HepG2 (cell line): Measurements from ENCODE around the gene TEAD4. TPM values are rescaled to one million over a fixed set of nuclear protein-coding genes. Genes with fewer than 3 reads are reported as not detected.

ENCODE experiments used
- CHD2 ChIP-seq: IDR thresholded peaks from 2 replicates; pipeline ENCODE4 v1.6.1; 2011; ENCODE audit warnings: low read depth, low read length, improper control_type of control experiment
- GABPB1 ChIP-seq: IDR thresholded peaks from 2 replicates; pipeline ENCODE4 v1.6.1; 2016; ENCODE audit warnings: mild to moderate bottlenecking, missing genetic modification reagents, moderate library complexity, missing compliant biosample characterization
- MAFK ChIP-seq, 2 experiments: IDR thresholded peaks in 1 of 2; conservative IDR thresholded peaks in 1 of 2; 2 replicates each; pipeline ENCODE4 v1.6.1; 2011; ENCODE audit warnings: improper control_type of control experiment in 2 of 2, low read length in 2 of 2
- MAZ ChIP-seq, 2 experiments: sonication (generic) in 1 of 2; formaldehyde crosslinking in 1 of 2; IDR thresholded peaks; 2 replicates each; pipeline versions ENCODE4 v1.5.0 to v1.6.1; 2012 to 2020; ENCODE audit warnings: low read depth in 2 of 2, mild to moderate bottlenecking in 2 of 2, borderline replicate concordance in 1 of 2, improper control_type of control experiment in 1 of 2, low read length in 1 of 2, missing genetic modification reagents in 1 of 2, moderate library complexity in 1 of 2
- MTA3 ChIP-seq: sonication (generic); formaldehyde crosslinking; IDR thresholded peaks from 2 replicates; pipeline ENCODE4 v1.4.0; 2020; ENCODE audit warnings: missing genetic modification reagents
- NFATC3 ChIP-seq: sonication (generic); formaldehyde crosslinking; IDR thresholded peaks from 2 replicates; pipeline ENCODE4 v1.5.1; 2020; ENCODE audit warnings: mild to moderate bottlenecking, missing genetic modification reagents
- NPAS2 ChIP-seq: sonication (generic); formaldehyde crosslinking; IDR thresholded peaks from 2 replicates; pipeline ENCODE4 v1.8.0; 2022; ENCODE audit warnings: mild to moderate bottlenecking, missing genetic modification reagents, borderline replicate concordance
- NRL ChIP-seq: sonication (generic); formaldehyde crosslinking; IDR thresholded peaks from 2 replicates; pipeline ENCODE4 v1.5.0; 2020; ENCODE audit warnings: missing genetic modification reagents, mild to moderate bottlenecking, moderate library complexity, borderline replicate concordance
- PRDM15 ChIP-seq: sonication (generic); formaldehyde crosslinking; IDR thresholded peaks from 2 replicates; pipeline ENCODE4 v1.4.0; 2020; ENCODE audit warnings: missing genetic modification reagents
- SCMH1 ChIP-seq: sonication (generic); formaldehyde crosslinking; IDR thresholded peaks from 2 replicates; pipeline ENCODE4 v1.9.0; 2021; ENCODE audit warnings: missing genetic modification reagents, mild to moderate bottlenecking, borderline replicate concordance
- SOX5 ChIP-seq: IDR thresholded peaks from 2 replicates; pipeline ENCODE4 v1.6.1; 2016; ENCODE audit warnings: borderline replicate concordance
- TBX2 ChIP-seq: sonication (generic); formaldehyde crosslinking; IDR thresholded peaks from 2 replicates; pipeline ENCODE4 v1.5.0; 2020; ENCODE audit warnings: missing genetic modification reagents, mild to moderate bottlenecking, borderline replicate concordance
- YEATS4 ChIP-seq: sonication (generic); formaldehyde crosslinking; IDR thresholded peaks from 2 replicates; pipeline ENCODE4 v1.4.0; 2020; ENCODE audit warnings: missing genetic modification reagents, borderline replicate concordance
- ZFP36 ChIP-seq: fragments of 150-350 bp; IDR thresholded peaks from 2 replicates; pipeline ENCODE4 v1.6.1; 2018; ENCODE audit warnings: borderline replicate concordance, low read length, low read depth; ENCODE audit not compliant: partially characterized antibody
- ZFP37 ChIP-seq: sonication (generic); formaldehyde crosslinking; IDR thresholded peaks from 2 replicates; pipeline ENCODE4 v1.4.0; 2020; ENCODE audit warnings: missing genetic modification reagents, borderline replicate concordance
- ZFP62 ChIP-seq: sonication (generic); formaldehyde crosslinking; IDR thresholded peaks from 2 replicates; pipeline ENCODE4 v1.4.0; 2020; ENCODE audit warnings: missing genetic modification reagents
- ZNF160 ChIP-seq: sonication (generic); formaldehyde crosslinking; IDR thresholded peaks from 2 replicates; pipeline ENCODE4 v1.8.0; 2022; ENCODE audit warnings: mild to moderate bottlenecking, inconsistent platforms, missing genetic modification reagents
- ZNF761 ChIP-seq: sonication (generic); formaldehyde crosslinking; conservative IDR thresholded peaks from 2 replicates; pipeline ENCODE4 v1.4.0; 2020; ENCODE audit warnings: mild to moderate bottlenecking, missing genetic modification reagents
- ZNF780A ChIP-seq: sonication (generic); formaldehyde crosslinking; IDR thresholded peaks from 2 replicates; pipeline ENCODE4 v1.8.0; 2022; ENCODE audit warnings: mild to moderate bottlenecking, missing genetic modification reagents, moderate library complexity
- polyA plus RNA-seq, 8 experiments: library from polyadenylated mRNA; depleted of rRNA in 3 of 8; stranded (reverse) in 7 of 8; unstranded in 1 of 8; fragments of >200 nt; fragmentation: Illumina TruSeq in 4 of 8; extraction: Trizol in 4 of 8; gene quantifications; 2 replicates each; pipeline versions ENCODE4 v1.2.1 to v1.2.3, GENCODE V29; 2011 to 2016; ENCODE audit warnings: low read depth in 4 of 8, missing spikeins in 1 of 8, mixed read lengths in 1 of 8; ENCODE audit not compliant: insufficient read depth in 1 of 8
- total RNA-seq, 5 experiments: library from RNA; depleted of rRNA; stranded (reverse); fragments of >200 nt; fragmentation: Illumina TruSeq; extraction: Trizol; gene quantifications; 2 replicates each; pipeline ENCODE4 v1.2.3, GENCODE V29; 2016; ENCODE audit warnings: low read depth in 1 of 5
- TF ChIP-seq, protein P1 (sequence below): IDR thresholded peaks from 2 replicates; pipeline ENCODE4 v1.6.1; 2016; ENCODE audit warnings: missing compliant biosample characterization, missing genetic modification reagents, borderline replicate concordance
- TF ChIP-seq, protein P2 (sequence below): IDR thresholded peaks from 2 replicates; pipeline ENCODE4 v1.6.1; 2012; ENCODE audit warnings: low read depth, low read length, improper control_type of control experiment

TEAD4 gene
- total and polyA plus RNA-seq, 2 of the 13 experiments (the other 11 are each of a cell fraction or from before 2014, with no cell fraction given) = 45.0 to 69.4 TPM

GRCh38 chr12:2958432-2959191 is 585 bp upstream of the TEAD4 start (continued):
- peak; percentile 84 for TF ChIP-seq PRDM15 (CRISPR knock-in tag)
- TF ChIP-seq NPAS2 = no peak
- TF ChIP-seq, protein P1, sequence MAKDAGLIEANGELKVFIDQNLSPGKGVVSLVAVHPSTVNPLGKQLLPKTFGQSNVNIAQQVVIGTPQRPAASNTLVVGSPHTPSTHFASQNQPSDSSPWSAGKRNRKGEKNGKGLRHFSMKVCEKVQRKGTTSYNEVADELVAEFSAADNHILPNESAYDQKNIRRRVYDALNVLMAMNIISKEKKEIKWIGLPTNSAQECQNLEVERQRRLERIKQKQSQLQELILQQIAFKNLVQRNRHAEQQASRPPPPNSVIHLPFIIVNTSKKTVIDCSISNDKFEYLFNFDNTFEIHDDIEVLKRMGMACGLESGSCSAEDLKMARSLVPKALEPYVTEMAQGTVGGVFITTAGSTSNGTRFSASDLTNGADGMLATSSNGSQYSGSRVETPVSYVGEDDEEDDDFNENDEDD (CRISPR knock-in tag) = no peak; the same call in 1 of the 2 replicates
- no peak for TF ChIP-seq MTA3 (CRISPR knock-in tag)
- no peak for TF ChIP-seq ZFP36
- 0 out of 2 replicates have a peak, but pooled peaks have one; percentile 7 for TF ChIP-seq YEATS4 (CRISPR knock-in tag)
- TF ChIP-seq MAZ (IDR thresholded peaks at IDR 0.05; ENCODE audit: borderline replicate concordance, low read depth, low read length) = no peak; the same call in 1 of the 2 replicates
- 0 out of 2 replicates have a peak, but pooled peaks have one; percentile 17 for TF ChIP-seq MAZ (CRISPR knock-in tag; IDR thresholded peaks at IDR 0.05; ENCODE audit: low read depth)
- no peak for TF ChIP-seq MAFK (conservative IDR thresholded peaks at IDR 0.05 in 1 of 2, IDR thresholded peaks at IDR 0.05 in 1 of 2; ENCODE audit: low read length in 2 of 2)
- no peak for TF ChIP-seq NFATC3
- TF ChIP-seq ZNF761 (CRISPR knock-in tag) = no peak; the same call in 1 of the 2 replicates
- peak; percentile 19; the same call in 1 of the 2 replicates for TF ChIP-seq SOX5 (CRISPR knock-in tag)
- TF ChIP-seq ZNF160 (CRISPR knock-in tag) = no peak
- peak; percentile 72 for TF ChIP-seq GABPB1 (CRISPR knock-in tag)
- 0 out of 2 replicates have a peak, but pooled peaks have one; percentile 46 for TF ChIP-seq ZFP37 (CRISPR knock-in tag)
- no peak for TF ChIP-seq SCMH1 (CRISPR knock-in tag)
- 0 out of 2 replicates have a peak, but pooled peaks have one; percentile 49 for TF ChIP-seq NRL (CRISPR knock-in tag)
- no peak for TF ChIP-seq ZFP62 (CRISPR knock-in tag)
- peak; percentile 58 for TF ChIP-seq TBX2 (CRISPR knock-in tag)
- TF ChIP-seq, protein P2, sequence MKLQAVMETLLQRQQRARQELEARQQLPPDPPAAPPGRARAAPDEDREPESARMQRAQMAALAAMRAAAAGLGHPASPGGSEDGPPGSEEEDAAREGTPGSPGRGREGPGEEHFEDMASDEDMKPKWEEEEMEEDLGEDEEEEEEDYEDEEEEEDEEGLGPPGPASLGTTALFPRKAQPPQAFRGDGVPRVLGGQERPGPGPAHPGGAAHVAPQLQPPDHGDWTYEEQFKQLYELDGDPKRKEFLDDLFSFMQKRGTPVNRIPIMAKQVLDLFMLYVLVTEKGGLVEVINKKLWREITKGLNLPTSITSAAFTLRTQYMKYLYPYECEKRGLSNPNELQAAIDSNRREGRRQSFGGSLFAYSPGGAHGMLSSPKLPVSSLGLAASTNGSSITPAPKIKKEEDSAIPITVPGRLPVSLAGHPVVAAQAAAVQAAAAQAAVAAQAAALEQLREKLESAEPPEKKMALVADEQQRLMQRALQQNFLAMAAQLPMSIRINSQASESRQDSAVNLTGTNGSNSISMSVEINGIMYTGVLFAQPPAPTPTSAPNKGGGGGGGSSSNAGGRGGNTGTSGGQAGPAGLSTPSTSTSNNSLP = no peak
- TF ChIP-seq CHD2 = no peak
- no peak for TF ChIP-seq ZNF780A
